HG03520 (cell line): ENCODE measurements around the gene PGP.

Experiments
- ATAC-seq: cut with Tn5 transposase; IDR thresholded peaks from one replicate; pipeline ENCODE4 v1.9.1; 2021; ENCODE audit warnings: mild to moderate bottlenecking, moderate library complexity; ENCODE audit not compliant: unreplicated experiment

Gene PGP

DNA sequence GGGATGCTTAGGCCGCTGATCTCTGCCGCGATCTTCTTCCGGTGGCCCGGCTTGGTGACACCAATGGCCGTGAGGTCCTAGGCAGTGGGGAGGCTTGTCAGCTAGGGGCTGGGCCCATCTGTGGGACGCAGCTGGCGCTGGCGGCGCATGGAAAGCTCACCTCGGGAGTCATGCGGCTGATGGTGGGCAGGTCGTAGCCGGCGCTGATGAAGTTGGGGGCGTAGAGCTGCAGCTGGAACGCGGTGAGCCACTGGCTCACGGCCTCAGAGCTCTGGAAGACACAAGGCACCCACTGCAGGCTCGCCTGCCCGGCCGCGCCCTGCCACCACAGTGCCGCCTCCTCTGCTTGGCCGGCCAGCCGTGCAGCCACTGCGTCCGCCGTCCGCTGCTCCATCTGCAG lies 31.0 kb downstream of the PGP start:
- no peak for ATAC-seq

DNA sequence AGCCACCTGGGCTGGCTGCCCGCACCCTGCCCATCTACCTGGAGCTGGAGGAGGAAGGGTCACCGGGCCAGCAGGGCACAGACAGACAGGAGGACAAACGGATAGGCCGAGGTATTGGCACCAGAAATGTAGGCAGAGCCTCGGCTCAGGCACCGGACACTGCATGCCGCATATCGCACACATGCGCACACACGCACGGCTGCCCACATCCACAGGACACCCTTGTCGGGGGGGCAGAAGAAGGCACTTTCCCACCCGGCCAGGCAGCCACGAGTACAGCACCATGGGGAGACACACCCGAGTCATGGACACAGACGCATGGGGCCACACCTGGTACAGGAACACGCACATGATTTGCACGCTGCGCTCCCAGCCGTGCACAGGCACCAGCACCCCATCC lies 32.7 kb downstream of the PGP start:
- ATAC-seq: no peak

DNA sequence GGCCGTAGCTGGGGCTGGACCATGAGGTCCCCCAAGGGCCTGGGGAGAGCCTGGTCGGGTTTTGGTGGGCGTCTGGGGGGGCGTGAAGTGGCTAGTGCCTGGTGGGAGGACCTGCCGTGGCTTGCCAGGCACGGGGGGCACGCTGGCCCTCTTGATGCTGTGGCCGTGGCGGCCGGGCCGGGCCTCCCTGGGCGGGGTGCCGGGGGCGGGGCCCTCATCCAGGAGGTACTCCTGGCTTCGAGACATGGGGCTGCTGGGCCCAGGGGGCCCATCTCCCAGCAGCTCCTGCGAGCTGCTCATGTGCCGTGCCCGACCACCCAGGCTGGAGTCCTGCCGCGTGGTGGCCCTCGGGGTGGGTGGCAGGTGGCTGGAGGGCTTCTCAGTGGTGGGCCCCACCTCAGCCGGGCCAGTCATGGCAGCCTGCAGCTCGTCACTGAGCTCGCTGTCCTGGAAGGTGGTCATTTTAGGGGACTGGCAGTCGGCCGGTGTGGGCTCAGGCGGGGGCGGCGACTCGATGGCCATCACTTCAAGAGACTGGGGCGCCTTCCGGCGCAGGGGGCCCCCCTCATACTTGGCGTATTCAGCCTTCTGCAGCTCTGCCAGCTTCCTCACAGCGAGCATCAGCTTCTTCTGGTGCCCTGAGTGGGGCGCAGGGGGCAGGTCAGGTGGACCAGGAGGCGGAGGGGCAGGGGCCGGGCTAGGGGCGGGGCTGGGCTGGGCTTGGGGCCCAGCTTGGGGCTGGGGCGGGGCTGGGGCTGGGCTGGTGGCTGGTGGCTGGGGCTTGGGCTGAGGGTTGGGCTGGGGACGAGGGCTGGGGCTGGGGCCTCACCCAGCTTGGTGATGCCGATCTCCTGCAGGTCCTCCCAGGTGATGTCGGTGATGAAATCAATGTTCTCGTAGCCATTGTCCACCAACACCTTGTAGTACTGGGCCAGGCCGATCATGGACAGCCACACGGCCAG lies 33.4 kb downstream of the PGP start:
- no peak for ATAC-seq

- no peak for ATAC-seq
Observed at GRCh38 chr16:2180461-2180860, 34.2 kb downstream of the PGP start.

DNA sequence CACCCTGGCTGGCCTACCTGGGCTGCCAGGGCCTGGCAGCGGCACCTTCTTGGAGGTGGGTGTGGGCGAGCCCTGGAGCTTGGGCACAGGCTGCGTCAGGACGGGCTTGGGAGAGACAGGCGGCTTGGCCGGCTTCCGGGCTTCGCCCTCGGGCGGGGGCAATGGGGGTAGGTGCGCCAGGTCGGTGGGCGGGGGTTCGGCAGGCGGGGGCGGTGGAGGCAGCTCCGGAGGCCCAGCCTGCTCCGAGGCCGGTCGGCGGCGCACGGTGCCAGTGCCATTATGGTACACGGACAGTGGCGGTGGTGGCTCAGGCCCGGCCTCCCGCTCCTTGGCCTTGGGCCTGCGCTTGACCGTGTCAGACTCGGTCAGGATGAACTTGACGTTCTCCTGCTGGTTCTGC lies 35.1 kb downstream of the PGP start:
- ATAC-seq: no peak

- no peak for ATAC-seq
Observed at GRCh38 chr16:2179107-2179501, 35.5 kb downstream of the PGP start.

GRCh38 chr16:2178321-2179106 lies 36.1 kb downstream of the PGP start:
- no peak for ATAC-seq

GRCh38 chr16:2177561-2177960 lies 37.1 kb downstream of the PGP start:
- ATAC-seq: no peak

DNA sequence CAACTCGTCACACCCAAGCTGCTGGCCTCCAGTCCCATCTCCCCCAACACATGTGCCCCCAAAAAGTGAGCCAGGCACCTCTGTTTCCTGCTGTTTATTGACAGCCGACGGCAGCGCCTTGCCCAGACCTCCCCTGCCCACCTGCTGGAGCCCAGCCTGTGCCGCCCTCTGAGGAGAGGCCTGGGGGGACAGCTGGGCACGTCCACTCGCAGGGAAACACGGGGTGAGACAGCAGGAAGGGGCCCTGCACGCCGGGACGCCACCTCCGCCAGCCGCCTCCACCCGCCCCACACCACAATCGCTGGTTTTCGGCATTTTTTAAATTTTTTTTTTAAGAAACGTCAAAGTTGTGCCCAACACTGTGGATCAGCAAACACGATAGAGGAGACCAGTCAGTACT lies 37.5 kb downstream of the PGP start:
- no peak for ATAC-seq

- ATAC-seq: no peak
Observed at GRCh38 chr16:2176047-2176446, 38.6 kb downstream of the PGP start.

DNA sequence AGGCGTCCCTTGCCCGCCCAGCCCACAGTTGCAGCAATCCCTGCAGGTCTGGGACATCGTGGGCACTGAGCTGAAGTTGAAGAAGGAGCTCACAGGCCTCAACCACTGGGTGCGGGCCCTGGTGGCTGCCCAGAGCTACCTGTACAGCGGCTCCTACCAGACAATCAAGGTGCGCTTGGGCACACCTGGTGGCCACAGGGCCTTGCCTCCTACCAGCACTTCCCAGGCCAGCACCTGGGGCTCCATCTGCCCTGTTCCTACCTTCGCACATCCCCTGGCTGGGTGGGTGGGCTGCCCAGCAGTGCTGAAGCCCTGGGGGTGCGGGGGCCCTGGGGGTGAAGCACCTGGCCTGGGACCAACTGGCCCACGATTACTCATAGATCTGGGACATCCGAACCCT lies 39.2 kb downstream of the PGP start:
- ATAC-seq: no peak

DNA sequence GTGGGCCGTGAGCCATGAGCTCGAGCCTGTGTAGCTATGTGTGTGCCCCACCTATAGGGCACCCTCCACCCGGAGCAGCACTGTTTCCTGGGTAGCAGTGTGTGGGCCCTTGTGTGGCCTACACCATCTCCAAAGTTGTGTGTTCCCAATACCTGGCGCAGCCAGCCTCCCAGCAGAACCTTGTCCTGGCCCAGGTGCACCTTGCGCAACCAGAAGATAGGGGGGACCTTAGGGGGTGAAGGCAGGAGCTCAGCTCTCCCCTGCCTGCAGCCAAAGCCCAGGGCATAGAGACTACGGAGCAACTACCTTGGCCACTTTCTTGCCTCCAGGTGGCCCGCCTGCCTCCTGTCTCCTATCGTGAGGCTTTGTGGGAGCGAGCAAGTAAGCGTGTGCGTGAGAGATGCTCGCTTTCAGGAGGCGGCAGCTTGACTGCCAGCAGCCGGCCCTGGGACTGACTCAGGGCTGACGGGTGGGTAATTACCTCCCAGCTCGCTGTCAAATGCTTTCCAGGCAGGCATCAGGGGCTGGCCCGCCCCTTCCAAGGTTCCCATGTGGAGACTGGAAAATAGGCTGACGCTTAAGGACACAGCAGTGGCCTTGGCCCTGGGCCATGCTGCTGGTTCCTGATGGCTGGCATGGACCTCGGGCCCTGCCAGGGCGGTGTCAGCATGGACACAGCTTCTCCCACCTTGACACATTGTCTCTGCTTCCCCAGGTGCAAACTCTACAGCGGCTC lies 40.1 kb downstream of the PGP start:
- ATAC-seq: no peak

DNA sequence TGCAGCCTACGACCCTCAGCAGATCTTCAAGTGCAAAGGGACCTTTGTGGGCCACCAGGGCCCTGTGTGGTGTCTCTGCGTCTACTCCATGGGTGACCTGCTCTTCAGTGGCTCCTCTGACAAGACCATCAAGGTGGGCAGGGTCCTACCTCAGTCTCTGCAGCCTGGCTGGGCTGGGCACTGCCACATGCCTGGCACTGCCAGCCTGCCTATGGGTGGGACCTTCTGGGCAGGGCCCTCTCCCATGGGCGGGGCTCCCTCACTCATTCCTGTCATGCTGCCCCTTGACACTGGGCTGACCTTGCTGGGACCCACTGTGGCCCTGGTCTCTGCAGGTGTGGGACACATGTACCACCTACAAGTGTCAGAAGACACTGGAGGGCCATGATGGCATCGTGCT lies 40.7 kb downstream of the PGP start:
- ATAC-seq: no peak

DNA sequence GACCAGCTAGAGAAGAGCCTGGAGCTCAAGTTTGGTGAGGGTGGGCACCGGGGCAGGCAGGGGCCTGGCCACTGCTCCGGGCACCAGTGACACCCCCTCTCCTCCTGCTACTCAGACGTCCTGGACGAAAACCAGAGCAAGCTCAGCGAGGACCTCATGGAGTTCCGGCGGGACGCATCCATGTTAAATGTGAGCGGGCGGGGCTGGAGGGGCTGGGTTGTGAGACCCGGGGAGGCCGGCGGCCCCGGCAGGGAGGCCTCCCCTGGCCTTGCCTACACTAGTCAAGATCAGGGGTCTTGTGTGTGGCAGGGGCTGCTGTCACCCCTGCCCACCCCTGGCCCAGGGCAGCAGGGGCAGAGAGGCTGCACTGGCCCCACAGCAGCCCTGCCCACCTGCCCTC lies 41.3 kb downstream of the PGP start:
- no peak for ATAC-seq

DNA sequence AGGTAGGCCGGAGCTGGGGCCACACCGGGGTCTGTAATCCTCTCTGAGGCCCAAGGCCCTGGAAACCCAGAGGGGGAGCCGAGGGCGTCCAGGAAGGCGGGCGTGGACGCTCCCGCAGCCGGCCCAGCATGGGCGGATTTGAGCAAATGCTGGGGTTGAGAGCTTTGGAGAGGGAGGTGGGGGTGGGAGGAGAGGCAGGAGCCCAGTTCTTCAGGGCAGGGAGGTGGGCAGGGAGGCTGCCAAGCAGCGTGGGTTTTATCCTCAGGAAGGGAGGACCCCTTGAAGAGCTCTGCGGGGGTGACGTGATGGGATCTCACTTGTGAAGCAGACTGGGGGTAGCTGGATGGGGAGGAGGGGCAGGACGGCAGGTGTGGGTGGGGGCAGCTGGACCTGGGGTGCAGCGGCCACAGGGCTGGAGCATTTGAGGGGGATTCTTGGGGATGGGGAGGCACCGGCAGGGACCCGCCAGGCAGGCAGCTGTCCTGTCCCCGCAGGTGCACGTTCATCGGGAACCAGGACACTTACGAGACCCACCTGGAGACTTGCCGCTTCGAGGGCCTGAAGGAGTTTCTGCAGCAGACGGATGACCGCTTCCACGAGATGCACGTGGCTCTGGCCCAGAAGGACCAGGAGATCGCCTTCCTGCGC lies 41.8 kb downstream of the PGP start:
- ATAC-seq: no peak

DNA sequence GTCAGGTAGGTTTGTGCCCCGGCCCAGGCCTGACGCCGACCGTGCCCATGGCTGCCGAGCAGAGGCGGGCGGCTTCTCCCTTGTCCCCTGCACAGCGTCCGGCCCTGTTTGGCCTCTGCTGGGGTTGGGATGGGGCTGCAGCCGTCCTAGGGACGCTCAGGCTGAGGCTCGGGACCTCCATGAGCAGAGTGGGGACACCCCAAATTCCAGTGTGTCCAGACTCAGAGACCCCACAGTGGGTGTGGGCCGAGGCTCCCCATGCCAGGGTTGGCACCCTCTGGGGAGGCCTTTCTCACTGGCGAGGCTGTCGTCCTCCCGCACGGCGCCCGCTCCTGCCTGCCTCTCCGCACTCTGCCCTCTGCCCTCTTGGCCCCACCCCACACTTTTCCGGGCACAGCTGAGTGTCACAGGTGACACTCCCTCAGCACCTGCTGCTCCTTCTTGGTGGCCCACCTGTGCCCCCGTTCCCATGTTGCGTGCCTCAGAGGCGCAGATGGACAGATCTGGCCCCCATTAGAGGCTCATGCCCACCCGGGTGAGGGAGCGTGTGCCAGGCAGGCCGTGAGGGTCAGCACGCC lies 43.0 kb downstream of the PGP start:
- ATAC-seq: no peak

GRCh38 chr16:2170587-2171435 lies 43.8 kb downstream of the PGP start:
- no peak for ATAC-seq

DNA sequence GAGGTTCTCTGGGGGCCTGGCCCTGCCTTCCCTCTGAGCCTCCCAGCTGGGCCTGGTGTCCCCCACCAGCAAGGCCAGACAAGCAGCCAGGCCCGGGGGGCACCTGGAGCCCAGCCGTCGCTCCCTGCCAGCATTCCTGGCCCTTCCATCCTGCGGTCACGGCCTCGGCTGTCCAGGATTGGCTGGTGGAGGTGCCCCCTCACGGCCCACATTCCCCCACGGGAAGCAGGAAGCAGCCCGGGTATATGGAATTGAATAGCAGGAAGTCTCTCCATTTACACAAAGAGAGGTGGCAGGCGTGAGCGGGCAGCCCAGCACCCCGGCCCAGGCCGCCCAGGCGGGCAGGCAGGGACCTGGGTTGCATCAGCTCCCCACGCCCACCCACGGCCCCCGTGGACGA lies 44.6 kb downstream of the PGP start:
- no peak for ATAC-seq

DNA sequence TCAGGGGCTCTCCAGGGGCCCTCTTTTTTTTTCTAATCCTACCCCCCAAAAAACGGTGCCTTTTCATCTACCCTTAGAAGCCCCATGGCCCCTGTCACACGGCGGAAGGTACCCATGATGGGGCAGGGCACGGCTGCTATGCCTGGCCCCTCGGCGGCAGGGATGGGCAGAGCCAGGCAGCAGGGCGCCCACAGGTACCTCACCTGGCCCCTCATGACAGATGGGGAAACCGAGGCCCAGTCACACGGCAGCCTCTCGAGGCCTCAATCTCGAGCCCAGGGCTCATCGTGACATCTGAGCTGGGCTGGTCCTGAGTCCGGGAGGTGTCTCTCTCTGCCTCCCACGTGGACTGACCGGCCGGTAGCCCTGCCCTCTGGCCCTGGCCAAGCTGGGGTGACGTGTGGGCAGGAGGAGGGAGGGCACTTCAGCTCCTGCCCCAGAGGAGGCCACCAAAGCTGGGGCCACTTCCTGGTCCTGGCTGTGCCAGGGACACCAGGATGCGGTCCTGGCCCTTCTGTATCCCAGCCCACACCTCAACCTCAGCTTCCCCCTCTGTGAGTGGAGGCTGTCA lies 47.5 kb downstream of the PGP start:
- no peak for ATAC-seq
